ENCODE measurements around the gene MTHFD1L.

The MTHFD1L gene

DNA sequence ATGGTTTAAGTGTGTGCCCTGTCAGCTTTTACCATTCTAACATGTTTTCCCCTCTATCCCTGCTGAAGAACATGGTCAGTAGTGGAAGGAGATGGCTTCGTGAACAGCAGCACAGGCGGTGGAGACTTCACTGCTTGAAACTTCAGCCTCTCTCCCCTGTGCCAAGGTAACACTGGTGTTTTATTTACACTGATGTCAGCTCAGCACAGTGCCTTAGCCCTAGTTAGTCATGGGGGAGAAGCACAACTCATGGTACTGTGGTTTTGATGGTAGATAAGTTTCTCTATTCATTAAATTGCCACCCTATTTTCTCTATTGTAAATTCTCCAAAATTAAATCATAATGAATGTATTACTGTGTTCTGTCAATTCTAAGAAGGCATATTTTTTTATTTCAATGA is 56.6 kb downstream of the MTHFD1L start:
- no peaks in the 10 kb centered on the region for H3K79me2 ChIP-seq
- no peak overlapping the region for H3K9ac ChIP-seq
- H3K4me3 ChIP-seq (ENCODE audit: low read depth, low read length): no peak overlapping the region
- H3K9me3 ChIP-seq (ENCODE audit: control insufficient read depth, low read length): no peaks in the 10 kb centered on the region
- H3K27me3 ChIP-seq (ENCODE audit: control insufficient read depth, insufficient read depth, low read length): no peaks in the 10 kb centered on the region
- H2AFZ ChIP-seq: no peak overlapping the region
- H3K36me3 ChIP-seq (ENCODE audit: control insufficient read depth, insufficient read depth, low read length): no peaks in the 10 kb centered on the region
- no peak overlapping the region for H3K4me2 ChIP-seq (ENCODE audit: low read length)
- TF ChIP-seq, protein P1, sequence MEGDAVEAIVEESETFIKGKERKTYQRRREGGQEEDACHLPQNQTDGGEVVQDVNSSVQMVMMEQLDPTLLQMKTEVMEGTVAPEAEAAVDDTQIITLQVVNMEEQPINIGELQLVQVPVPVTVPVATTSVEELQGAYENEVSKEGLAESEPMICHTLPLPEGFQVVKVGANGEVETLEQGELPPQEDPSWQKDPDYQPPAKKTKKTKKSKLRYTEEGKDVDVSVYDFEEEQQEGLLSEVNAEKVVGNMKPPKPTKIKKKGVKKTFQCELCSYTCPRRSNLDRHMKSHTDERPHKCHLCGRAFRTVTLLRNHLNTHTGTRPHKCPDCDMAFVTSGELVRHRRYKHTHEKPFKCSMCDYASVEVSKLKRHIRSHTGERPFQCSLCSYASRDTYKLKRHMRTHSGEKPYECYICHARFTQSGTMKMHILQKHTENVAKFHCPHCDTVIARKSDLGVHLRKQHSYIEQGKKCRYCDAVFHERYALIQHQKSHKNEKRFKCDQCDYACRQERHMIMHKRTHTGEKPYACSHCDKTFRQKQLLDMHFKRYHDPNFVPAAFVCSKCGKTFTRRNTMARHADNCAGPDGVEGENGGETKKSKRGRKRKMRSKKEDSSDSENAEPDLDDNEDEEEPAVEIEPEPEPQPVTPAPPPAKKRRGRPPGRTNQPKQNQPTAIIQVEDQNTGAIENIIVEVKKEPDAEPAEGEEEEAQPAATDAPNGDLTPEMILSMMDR (IDR thresholded peaks at IDR 0.05): no peak
- H3K4me1 ChIP-seq: no peaks in the 10 kb centered on the region
- H3K27ac ChIP-seq: no peak overlapping the region

DNA sequence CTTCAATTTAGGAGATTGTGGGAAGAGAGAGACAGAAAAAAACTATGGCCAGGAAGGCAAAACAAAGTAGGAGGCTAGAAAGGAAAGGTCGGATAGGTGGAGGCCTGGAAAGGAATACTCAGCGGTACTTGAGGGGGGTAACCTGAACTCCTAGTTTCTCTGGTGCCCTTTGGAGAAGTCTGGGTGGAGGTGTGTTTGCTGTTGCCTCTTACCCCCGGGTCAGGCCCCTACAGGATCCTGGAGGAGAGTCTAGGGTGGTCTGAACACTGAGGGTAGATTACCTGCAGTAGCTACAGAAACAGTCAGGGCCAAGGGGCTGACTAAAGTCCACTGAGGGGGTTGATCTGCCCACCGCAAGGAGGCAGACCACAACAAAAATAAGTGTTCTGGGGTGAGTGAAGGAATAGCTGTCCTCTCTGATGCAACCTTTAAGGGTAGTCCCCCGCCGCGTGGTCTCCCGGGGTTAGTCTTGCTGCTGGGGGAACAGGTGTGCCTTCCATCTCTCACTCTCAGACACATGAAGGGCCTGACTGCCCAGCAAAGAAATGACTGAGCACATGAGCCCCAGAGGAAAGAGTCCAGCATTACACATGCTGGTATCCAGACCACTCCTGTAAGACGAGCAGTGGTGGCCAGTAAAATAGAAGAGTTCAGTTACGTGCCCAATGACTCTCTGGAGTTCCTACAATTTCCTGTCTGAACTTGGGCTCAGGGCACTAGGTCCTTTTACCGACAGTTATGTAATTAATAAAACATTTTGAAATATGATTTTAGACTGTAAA is 59.5 kb downstream of the MTHFD1L start:
- no peaks in the 10 kb centered on the region for H3K4me1 ChIP-seq
- no peaks in the 10 kb centered on the region for H3K36me3 ChIP-seq (ENCODE audit: control insufficient read depth, insufficient read depth, low read length)
- H3K27ac ChIP-seq: no peak overlapping the region

DNA sequence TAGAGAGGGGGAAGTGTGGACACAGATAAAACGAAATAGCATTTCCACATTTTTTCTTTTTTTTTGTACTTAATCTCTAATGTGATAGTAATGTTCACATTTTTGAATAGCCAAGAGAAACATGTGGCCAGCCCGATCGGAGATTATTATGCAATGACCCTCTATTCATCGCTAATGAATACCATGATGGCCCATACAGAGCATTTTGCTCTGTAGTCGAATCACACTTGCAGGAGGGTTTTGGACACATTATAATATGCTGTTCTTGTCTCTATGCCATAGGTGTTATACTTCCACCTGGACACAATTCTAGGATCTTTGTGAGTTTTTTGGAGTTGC is 60.1 kb downstream of the MTHFD1L start:
- H3K4me1 ChIP-seq: no peaks in the 10 kb centered on the region
- no peaks in the 10 kb centered on the region for H3K36me3 ChIP-seq (ENCODE audit: control insufficient read depth, insufficient read depth, low read length)
- no peaks in the 10 kb centered on the region for H3K9me3 ChIP-seq (ENCODE audit: control insufficient read depth, low read length)
- no peak overlapping the region for H3K4me3 ChIP-seq (ENCODE audit: low read depth, low read length)
- no peaks in the 10 kb centered on the region for H3K27me3 ChIP-seq (ENCODE audit: control insufficient read depth, insufficient read depth, low read length)
- TF ChIP-seq, protein P1 (IDR thresholded peaks at IDR 0.05): no peak
- no peak overlapping the region for H3K9ac ChIP-seq
- H3K27ac ChIP-seq: no peak overlapping the region
- no peak overlapping the region for H2AFZ ChIP-seq
- H3K4me2 ChIP-seq (ENCODE audit: low read length): no peak overlapping the region
- H3K79me2 ChIP-seq: no peaks in the 10 kb centered on the region

More for the DNA sequence above, 59.5 kb downstream of the MTHFD1L start:
- Histone ChIP-seq H3K9ac (no peak overlapping the region), H3K27me3 (ENCODE audit: control insufficient read depth, insufficient read depth, low read length) (no peaks in the 10 kb centered on the region), H3K4me3 (ENCODE audit: low read depth, low read length) (no peak overlapping the region), H2AFZ (no peak overlapping the region), H3K79me2 (no peaks in the 10 kb centered on the region), H3K4me2 (ENCODE audit: low read length) (no peak overlapping the region), H3K9me3 (ENCODE audit: control insufficient read depth, low read length) (no peaks in the 10 kb centered on the region)
- TF ChIP-seq, protein P1 (IDR thresholded peaks at IDR 0.05): no peak

DNA sequence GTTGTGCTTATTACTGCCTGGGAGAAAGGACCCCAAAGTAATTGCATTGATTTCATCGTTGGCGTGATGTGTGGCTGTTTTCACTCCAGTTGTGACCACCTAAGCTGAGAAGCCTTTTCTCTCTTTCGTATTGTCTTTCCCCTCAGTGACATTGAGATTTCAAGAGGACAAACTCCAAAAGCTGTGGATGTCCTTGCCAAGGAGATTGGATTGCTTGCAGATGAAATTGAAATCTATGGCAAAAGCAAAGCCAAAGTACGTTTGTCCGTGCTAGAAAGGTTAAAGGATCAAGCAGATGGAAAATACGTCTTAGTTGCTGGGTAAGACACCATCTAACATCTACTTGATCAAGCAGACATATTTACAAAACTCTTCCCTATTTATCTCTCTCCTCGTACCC is 60.5 kb downstream of the MTHFD1L start:
- no peaks in the 10 kb centered on the region for H3K36me3 ChIP-seq (ENCODE audit: control insufficient read depth, insufficient read depth, low read length)
- H3K4me3 ChIP-seq (ENCODE audit: low read depth, low read length): no peak overlapping the region
- no peak overlapping the region for H3K4me2 ChIP-seq (ENCODE audit: low read length)
- no peaks in the 10 kb centered on the region for H3K4me1 ChIP-seq
- no peaks in the 10 kb centered on the region for H3K9me3 ChIP-seq (ENCODE audit: control insufficient read depth, low read length)
- H3K27me3 ChIP-seq (ENCODE audit: control insufficient read depth, insufficient read depth, low read length): no peaks in the 10 kb centered on the region
- H3K9ac ChIP-seq: no peak overlapping the region
- H3K79me2 ChIP-seq: no peaks in the 10 kb centered on the region
- TF ChIP-seq, protein P1 (IDR thresholded peaks at IDR 0.05): no peak
- H3K27ac ChIP-seq: no peak overlapping the region
- H2AFZ ChIP-seq: no peak overlapping the region

DNA sequence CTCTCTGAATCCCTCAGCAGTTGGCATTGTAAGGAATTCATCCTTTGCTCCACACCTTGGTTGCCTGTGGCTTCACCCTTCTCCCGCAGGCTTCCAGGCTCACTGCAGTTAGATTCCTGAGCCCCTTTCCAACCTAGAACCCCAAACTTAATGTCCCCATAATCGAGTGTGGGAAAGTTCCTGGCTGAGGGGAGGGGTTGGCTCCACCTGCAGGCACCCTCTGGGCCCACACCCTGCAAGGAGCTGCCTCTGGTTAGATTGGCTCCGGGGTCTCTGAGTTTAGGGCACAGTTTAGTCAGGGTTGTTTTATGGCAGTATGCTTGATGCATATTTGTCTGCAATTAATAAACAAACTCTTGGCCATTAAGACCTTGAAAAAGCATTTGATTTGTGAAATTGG is 63.4 kb downstream of the MTHFD1L start:
- TF ChIP-seq, protein P1 (IDR thresholded peaks at IDR 0.05): no peak
- Histone ChIP-seq H3K4me3 (ENCODE audit: low read depth, low read length) (no peak overlapping the region), H2AFZ (no peak overlapping the region), H3K9ac (no peak overlapping the region), H3K27ac (no peak overlapping the region), H3K27me3 (ENCODE audit: control insufficient read depth, insufficient read depth, low read length) (no peaks in the 10 kb centered on the region), H3K36me3 (ENCODE audit: control insufficient read depth, insufficient read depth, low read length) (no peaks in the 10 kb centered on the region), H3K9me3 (ENCODE audit: control insufficient read depth, low read length) (no peaks in the 10 kb centered on the region), H3K4me1 (no peaks in the 10 kb centered on the region), H3K79me2 (no peaks in the 10 kb centered on the region), H3K4me2 (ENCODE audit: low read length) (no peak overlapping the region)

All from parathyroid adenoma (tissue), 2 donors.